Suprapubic skin (tissue), 4 donors: Measurements from ENCODE around the gene DCDC2C. TPM values are rescaled to one million over a fixed set of nuclear protein-coding genes. Genes with fewer than 3 reads are reported as not detected.
A peak's percentile ranks its signal among the peaks of the same experiment; 100 is the strongest.

ENCODE experiments used
- DNase-seq, 2 donors: peaks; one replicate each; pipeline ENCODE4 v3.0.0-alpha.2; 2019; ENCODE audit warnings: low spot score in 2 of 2
- H3K27ac ChIP-seq: fragments of 200-600 bp; sonication (generic); one replicate; pipeline ENCODE4 v1.5.1; 2019
- H3K27me3 ChIP-seq: fragments of 200-600 bp; sonication (generic); one replicate; pipeline ENCODE4 v1.5.1; 2019
- H3K36me3 ChIP-seq: fragments of 200-600 bp; sonication (generic); one replicate; pipeline ENCODE4 v1.5.1; 2019
- H3K4me1 ChIP-seq: fragments of 200-600 bp; sonication (generic); one replicate; pipeline ENCODE4 v1.5.1; 2019
- H3K4me3 ChIP-seq: fragments of 200-600 bp; sonication (generic); one replicate; pipeline ENCODE4 v1.5.1; 2019; ENCODE audit warnings: mild to moderate bottlenecking
- H3K9me3 ChIP-seq: fragments of 200-600 bp; sonication (generic); one replicate; pipeline ENCODE4 v1.5.1; 2019
- CTCF ChIP-seq, 2 donors: fragments of 200-600 bp in 1 of 2; fragments of 450-650 bp in 1 of 2; sonication (generic) in 1 of 2; IDR thresholded peaks; one replicate each; pipeline ENCODE4 v1.5.1; 2016 to 2019; ENCODE audit warnings: antibody characterized with exemption in 2 of 2, mild to moderate bottlenecking in 1 of 2, moderate library complexity in 1 of 2
- EP300 ChIP-seq: sonication (generic); formaldehyde crosslinking; IDR thresholded peaks from one replicate; pipeline ENCODE4 v1.6.1; 2017; ENCODE audit warnings: antibody characterized with exemption
- POLR2A ChIP-seq, 2 donors: fragments of 450-650 bp; IDR thresholded peaks; one replicate each; pipeline ENCODE4 v1.6.1; 2017; ENCODE audit warnings: antibody characterized with exemption in 2 of 2, mild to moderate bottlenecking in 2 of 2, moderate library complexity in 2 of 2
- POLR2AphosphoS5 ChIP-seq, 3 donors: sonication (generic); formaldehyde crosslinking; IDR thresholded peaks; one replicate each; pipeline ENCODE4 v1.6.1; 2017; ENCODE audit warnings: antibody characterized with exemption in 3 of 3
- WGBS: methylation state at CpG from one replicate; pipeline ENCODE4 v1.1.5; 2018; 5-methylcytosine and 5-hydroxymethylcytosine counted together
- total RNA-seq, 4 donors: library from RNA; depleted of rRNA; stranded (reverse); fragments of >200 nt; gene quantifications; one replicate each; pipeline ENCODE4 v1.1.0, GENCODE V29; 2016

Gene DCDC2C
- total RNA-seq, 4 donors from 2014 or later, result 1.0 TPM; not detected in 3

GRCh38 chr2:3692375-3692774, 11.0 kb upstream of the DCDC2C start:
- TF ChIP-seq POLR2A (IDR thresholded peaks at IDR 0.05) (no peak), POLR2AphosphoS5 (IDR thresholded peaks at IDR 0.05) (no peak), CTCF (IDR thresholded peaks at IDR 0.05) (no peak), EP300 (no peak)
- H3K36me3 ChIP-seq, result no peaks in the 10 kb centered on the region
- no peaks in the 10 kb centered on the region for H3K4me1 ChIP-seq
- no peak overlapping the region for H3K27ac ChIP-seq
- H3K9me3 ChIP-seq, result no peaks in the 10 kb centered on the region
- H3K27me3 ChIP-seq, result peaks cover 10% of the 10 kb centered on the region
- DNase-seq, result no peak
- H3K4me3 ChIP-seq, result no peak overlapping the region

DNA sequence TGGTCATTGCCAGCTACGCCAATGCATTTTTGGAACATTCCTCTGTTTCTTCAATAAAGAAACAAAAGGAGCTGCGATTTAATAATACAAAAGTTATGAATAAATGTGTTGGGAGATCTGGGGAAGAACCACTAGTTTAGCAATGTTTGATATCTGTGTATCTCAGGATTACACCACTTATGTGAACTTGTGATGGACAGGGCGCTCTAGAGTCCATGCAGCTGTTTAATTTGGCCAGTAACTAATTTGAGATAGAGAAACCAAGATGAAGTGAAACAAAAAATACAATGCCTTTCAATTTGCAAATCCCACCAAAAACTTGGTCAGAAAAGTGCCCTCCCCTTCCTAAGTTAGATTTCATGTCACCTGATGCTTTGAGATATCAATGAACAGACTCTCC, 6.8 kb upstream of the DCDC2C start:
- H3K36me3 ChIP-seq, result no peaks in the 10 kb centered on the region
- no peak overlapping the region for H3K27ac ChIP-seq
- TF ChIP-seq POLR2A (IDR thresholded peaks at IDR 0.05), result no peak
- TF ChIP-seq CTCF (IDR thresholded peaks at IDR 0.05), result no peak
- no peak for TF ChIP-seq EP300
- TF ChIP-seq POLR2AphosphoS5 (IDR thresholded peaks at IDR 0.05), result no peak
- 84% methylated on average over 3 of the region's 3 CpGs for WGBS
- peaks cover 21% of the 10 kb centered on the region for H3K27me3 ChIP-seq
- no peaks in the 10 kb centered on the region for H3K4me1 ChIP-seq
- H3K9me3 ChIP-seq, result no peaks in the 10 kb centered on the region
- no peak overlapping the region for H3K4me3 ChIP-seq
- DNase-seq, result no peak

GRCh38 chr2:3701071-3701470, 2.3 kb upstream of the DCDC2C start:
- 53% methylated on average over 5 of the region's 5 CpGs for WGBS
- no peak for TF ChIP-seq CTCF (IDR thresholded peaks at IDR 0.05)
- TF ChIP-seq POLR2A (IDR thresholded peaks at IDR 0.05), result no peak
- no peak for TF ChIP-seq EP300
- no peak for TF ChIP-seq POLR2AphosphoS5 (IDR thresholded peaks at IDR 0.05)
- H3K4me3 ChIP-seq, result no peak overlapping the region
- no peak overlapping the region for H3K27ac ChIP-seq
- H3K27me3 ChIP-seq, result peaks cover 41% of the 10 kb centered on the region
- H3K36me3 ChIP-seq, result no peaks in the 10 kb centered on the region
- H3K4me1 ChIP-seq, result peaks cover 10% of the 10 kb centered on the region
- DNase-seq, result no peak
- no peaks in the 10 kb centered on the region for H3K9me3 ChIP-seq

GRCh38 chr2:3703757-3704355, 481 bp downstream of the DCDC2C start:
- TF ChIP-seq POLR2A (IDR thresholded peaks at IDR 0.05), result no peak
- TF ChIP-seq CTCF (IDR thresholded peaks at IDR 0.05), result no peak
- no peak for TF ChIP-seq POLR2AphosphoS5 (IDR thresholded peaks at IDR 0.05)
- H3K27ac ChIP-seq, result no peak overlapping the region
- H3K36me3 ChIP-seq, result no peaks in the 10 kb centered on the region
- peaks cover 41% of the 10 kb centered on the region for H3K27me3 ChIP-seq
- peaks cover 10% of the 10 kb centered on the region for H3K4me1 ChIP-seq
- no peaks in the 10 kb centered on the region for H3K9me3 ChIP-seq
- peak overlapping the region; percentile 24 for H3K4me3 ChIP-seq
- DNase-seq, result no peak
- 13% methylated on average over 12 of the region's 73 CpGs for WGBS

GRCh38 chr2:3704692-3705091, 1.3 kb downstream of the DCDC2C start:
- no peak for DNase-seq
- H3K9me3 ChIP-seq, result no peaks in the 10 kb centered on the region
- H3K27me3 ChIP-seq, result peaks cover 39% of the 10 kb centered on the region
- WGBS, result 46% methylated on average over 4 of the region's 6 CpGs
- no peak overlapping the region for H3K4me3 ChIP-seq
- H3K4me1 ChIP-seq, result peaks cover 10% of the 10 kb centered on the region
- TF ChIP-seq EP300 (no peak), CTCF (IDR thresholded peaks at IDR 0.05) (no peak), POLR2A (IDR thresholded peaks at IDR 0.05) (no peak), POLR2AphosphoS5 (IDR thresholded peaks at IDR 0.05) (no peak)
- no peaks in the 10 kb centered on the region for H3K36me3 ChIP-seq
- no peak overlapping the region for H3K27ac ChIP-seq
